H1 (cell line): ENCODE results near the gene PEX12. TPM values are rescaled to one million over a fixed set of nuclear protein-coding genes. Genes with fewer than 3 reads are reported as not detected.

Experiments used
- BRCA1 ChIP-seq: IDR thresholded peaks from 2 replicates; pipeline ENCODE4 v1.6.1; 2012; ENCODE audit warnings: low read depth, low read length, improper control_type of control experiment
- polyA plus RNA-seq, 7 experiments: library from polyadenylated mRNA; depleted of rRNA in 3 of 7; stranded (reverse) in 5 of 7; unstranded in 2 of 7; fragments of >200 nt in 5 of 7; fragments of 200-250 nt in 2 of 7; gene quantifications; 1 replicate in 5 of 7; 2 replicates in 1 of 7; 4 replicates in 1 of 7; pipeline versions ENCODE4 v1.2.1 to v1.2.3, GENCODE V29; 2011 to 2013; ENCODE audit warnings: missing spikeins in 2 of 7, mixed read lengths in 2 of 7
- total RNA-seq: library from RNA; stranded (reverse); fragmentation: NEBNext Ultra II Directional; extraction: Animal tissue kit (Norgen Biotek cat#: 25700); gene quantifications from 2 replicates; pipeline ENCODE4 v1.2.1, GENCODE V29; 2021
- TF ChIP-seq, protein P1 (sequence below): IDR thresholded peaks from 2 replicates; pipeline ENCODE4 v1.6.1; 2011; ENCODE audit warnings: low read length, improper control_type of control experiment

The PEX12 gene
- total and polyA plus RNA-seq, 2 of the 8 experiments (the other 6 are each of a cell fraction or from before 2014, with no cell fraction given): 3.0 to 5.9 TPM

DNA sequence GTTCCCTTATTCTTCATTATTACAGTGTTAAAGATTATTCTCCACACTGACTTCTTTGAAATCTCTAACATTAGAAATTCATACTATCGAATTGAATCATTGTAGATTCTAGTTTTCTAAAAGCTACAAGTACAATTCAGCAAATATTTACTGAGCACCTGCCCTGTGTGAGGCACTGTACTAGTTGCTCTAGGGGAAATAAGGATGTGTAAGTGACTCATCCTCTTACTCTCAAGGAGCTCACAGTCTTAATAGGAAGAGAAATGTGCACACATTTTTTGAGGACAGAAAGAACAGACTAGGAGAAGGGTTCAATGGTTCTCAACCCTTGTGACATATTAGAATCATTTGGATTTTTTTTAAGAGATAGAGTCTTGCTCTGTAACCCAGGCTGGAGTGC, 33.2 kb downstream of the PEX12 start (continued):
- TF ChIP-seq, protein P1, sequence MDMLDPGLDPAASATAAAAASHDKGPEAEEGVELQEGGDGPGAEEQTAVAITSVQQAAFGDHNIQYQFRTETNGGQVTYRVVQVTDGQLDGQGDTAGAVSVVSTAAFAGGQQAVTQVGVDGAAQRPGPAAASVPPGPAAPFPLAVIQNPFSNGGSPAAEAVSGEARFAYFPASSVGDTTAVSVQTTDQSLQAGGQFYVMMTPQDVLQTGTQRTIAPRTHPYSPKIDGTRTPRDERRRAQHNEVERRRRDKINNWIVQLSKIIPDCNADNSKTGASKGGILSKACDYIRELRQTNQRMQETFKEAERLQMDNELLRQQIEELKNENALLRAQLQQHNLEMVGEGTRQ: no peak
- TF ChIP-seq BRCA1: no peak
